GM19043 (cell line): ENCODE data around the gene SLC16A6.
"Not testable (repeated sequence)": the region's sequence is repeated elsewhere in the genome, so short reads cannot be mapped to it uniquely, and the experiment has no call there.

Source experiments
- ATAC-seq: cut with Tn5 transposase; IDR thresholded peaks from one replicate; pipeline ENCODE4 v1.9.1; 2021; ENCODE audit warnings: low read depth; ENCODE audit not compliant: unreplicated experiment

Gene SLC16A6

GRCh38 chr17:68228039-68228680, 62.8 kb downstream of the SLC16A6 start:
- not testable (repeated sequence) for ATAC-seq

- not testable (repeated sequence) for ATAC-seq
Measured at GRCh38 chr17:68225055-68225454, 65.9 kb downstream of the SLC16A6 start.

GRCh38 chr17:68222606-68223005, 68.3 kb downstream of the SLC16A6 start:
- ATAC-seq: no peak

GRCh38 chr17:68221786-68222185, 69.1 kb downstream of the SLC16A6 start:
- no peak for ATAC-seq

DNA sequence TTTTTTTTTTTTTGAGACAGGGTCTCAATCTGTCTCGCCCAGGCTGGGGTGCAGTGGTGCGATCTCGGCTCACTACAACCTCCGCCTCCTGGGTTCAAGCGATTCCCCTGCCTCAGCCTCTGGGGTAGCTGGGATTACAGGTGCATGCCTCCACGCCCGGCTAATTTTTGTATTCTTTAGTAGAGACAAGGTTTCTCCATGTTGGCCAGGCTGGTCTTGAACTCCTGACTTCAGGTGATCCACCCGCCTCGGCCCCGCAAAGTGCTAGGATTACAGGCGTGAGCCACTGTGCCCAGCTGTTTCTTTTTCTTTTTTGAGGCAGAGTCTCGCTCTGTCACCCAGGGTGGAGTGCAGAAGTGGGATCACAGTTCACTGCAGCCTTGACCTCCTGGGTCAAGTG, 70.1 kb downstream of the SLC16A6 start:
- ATAC-seq: not testable (repeated sequence)

DNA sequence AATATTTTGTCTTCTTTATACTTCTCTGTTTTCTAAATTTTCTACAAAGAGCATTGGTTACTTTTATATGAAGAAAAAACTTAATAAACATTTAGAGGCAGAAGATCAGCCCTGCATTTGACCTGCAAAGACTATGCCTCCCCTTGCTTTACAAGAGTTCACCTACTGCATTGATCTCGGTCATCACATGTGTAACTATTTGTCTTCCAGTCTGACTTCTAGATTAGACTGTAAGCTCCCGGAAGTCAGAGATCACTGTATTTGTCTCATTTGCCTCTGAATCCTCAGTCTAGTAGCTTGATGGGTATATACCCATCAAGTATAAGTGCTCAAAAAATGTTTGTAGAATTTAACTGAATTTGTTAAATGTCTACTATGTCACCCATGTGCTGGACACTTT, 70.7 kb downstream of the SLC16A6 start:
- ATAC-seq: not testable (repeated sequence)

DNA sequence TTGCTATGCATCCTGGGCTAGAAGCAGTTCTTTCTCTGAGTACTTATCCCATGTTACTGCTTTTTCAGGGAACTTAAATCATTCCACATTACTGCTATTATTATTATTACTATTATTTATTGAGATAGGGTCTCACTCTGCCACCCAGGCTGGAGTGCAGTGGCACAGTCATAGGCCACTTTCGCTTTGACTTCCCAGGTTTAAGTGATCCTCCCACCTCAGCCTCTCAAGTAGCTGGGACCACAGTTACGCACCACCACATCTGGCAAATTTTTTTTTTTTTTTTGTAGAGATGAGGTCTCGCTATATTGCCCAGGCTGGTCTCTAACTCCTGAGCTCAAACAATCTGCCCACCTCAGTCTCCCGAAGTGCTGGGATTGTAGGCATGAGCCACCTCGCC, 71.5 kb downstream of the SLC16A6 start:
- ATAC-seq: not testable (repeated sequence)
